HEK293 (cell line): Measurements from ENCODE around the gene TNFRSF21.

Source experiments
- CTCF ChIA-PET: fragments of 350-600 bp; formaldehyde crosslinking; extraction: SDS; loops from one replicate; lab custom pipeline; 2021; ENCODE audit warnings: antibody characterized with exemption; lab: Yijun Ruan, JAX
- POLR2A ChIA-PET: fragments of 300-600 bp; formaldehyde crosslinking; extraction: SDS; loops from one replicate; lab custom pipeline; 2020; ENCODE audit warnings: antibody characterized with exemption, inconsistent platforms; lab: Yijun Ruan, JAX
- H3K27ac ChIP-seq: fragments of 200-500 bp; sonication (Bioruptor generic); 2 replicates; pipeline ENCODE4 v1.5.1; 2014; ENCODE audit warnings: low read depth, low read length, control low read depth, inconsistent platforms; ENCODE audit errors: extremely low read depth
- H3K36me3 ChIP-seq, 2 experiments: fragments of 200-500 bp in 1 of 2; sonication (Bioruptor generic) in 1 of 2; 1 replicate in 1 of 2; 2 replicates in 1 of 2; pipeline ENCODE4 v1.5.1; 2014 to 2017; ENCODE audit warnings: inconsistent platforms in 2 of 2, low read length in 2 of 2; ENCODE audit not compliant: control insufficient read depth in 2 of 2, insufficient read depth in 1 of 2
- H3K4me1 ChIP-seq: fragments of 200-500 bp; sonication (Bioruptor generic); 2 replicates; pipeline ENCODE4 v1.5.1; 2014; ENCODE audit warnings: mild to moderate bottlenecking, low read length, inconsistent platforms; ENCODE audit not compliant: control insufficient read depth, insufficient read depth
- H3K4me3 ChIP-seq: 2 replicates; pipeline ENCODE4 v1.5.1; 2011; ENCODE audit warnings: low read depth, mild to moderate bottlenecking, control low read depth, low read length, moderate library complexity
- H3K9me3 ChIP-seq: fragments of 200-500 bp; sonication (Bioruptor generic); 2 replicates; pipeline ENCODE4 v1.5.1; 2014; ENCODE audit warnings: low read depth, low read length, inconsistent platforms; ENCODE audit not compliant: control insufficient read depth, insufficient read depth
- HOXD13 ChIP-seq: sonication (generic); formaldehyde crosslinking; IDR thresholded peaks from 2 replicates; pipeline ENCODE4 v1.8.0; 2022; ENCODE audit warnings: missing genetic modification reagents, borderline replicate concordance
- OVOL3 ChIP-seq: fragments of 450-650 bp; formaldehyde crosslinking; IDR thresholded peaks from 2 replicates; pipeline ENCODE4 v1.5.1; 2016; ENCODE audit warnings: missing biosample characterization, missing genetic modification characterization
- SP2 ChIP-seq: fragments of 450-650 bp; formaldehyde crosslinking; IDR thresholded peaks from 2 replicates; pipeline ENCODE4 v1.5.1; 2016; ENCODE audit warnings: missing biosample characterization, missing genetic modification characterization
- SP7 ChIP-seq: fragments of 450-650 bp; formaldehyde crosslinking; IDR thresholded peaks from 2 replicates; pipeline ENCODE4 v1.5.1; 2016; ENCODE audit warnings: missing biosample characterization, missing genetic modification characterization
- ZBTB17 ChIP-seq: fragments of 450-650 bp; formaldehyde crosslinking; IDR thresholded peaks from 2 replicates; pipeline ENCODE4 v1.5.1; 2016; ENCODE audit warnings: missing biosample characterization, missing genetic modification characterization
- ZFP69B ChIP-seq: fragments of 450-650 bp; formaldehyde crosslinking; IDR thresholded peaks from 2 replicates; pipeline ENCODE4 v1.5.1; 2016; ENCODE audit warnings: missing biosample characterization, missing genetic modification characterization
- ZIC2 ChIP-seq: fragments of 450-650 bp; formaldehyde crosslinking; IDR thresholded peaks from 2 replicates; pipeline ENCODE4 v1.5.1; 2016; ENCODE audit warnings: missing biosample characterization, missing genetic modification characterization
- ZNF324 ChIP-seq: fragments of 450-650 bp; formaldehyde crosslinking; IDR thresholded peaks from 2 replicates; pipeline ENCODE4 v1.5.1; 2016; ENCODE audit warnings: missing biosample characterization, missing genetic modification characterization
- ZNF335 ChIP-seq: fragments of 450-650 bp; formaldehyde crosslinking; conservative IDR thresholded peaks from 2 replicates; pipeline ENCODE4 v1.5.1; 2016; ENCODE audit warnings: missing biosample characterization, missing genetic modification characterization
- ZNF433 ChIP-seq: fragments of 450-650 bp; formaldehyde crosslinking; IDR thresholded peaks from 2 replicates; pipeline ENCODE4 v1.5.1; 2016; ENCODE audit warnings: missing biosample characterization, missing genetic modification characterization, low read depth
- ZNF600 ChIP-seq: fragments of 450-650 bp; formaldehyde crosslinking; IDR thresholded peaks from 2 replicates; pipeline ENCODE4 v1.5.1; 2016; ENCODE audit warnings: missing biosample characterization, missing genetic modification characterization
- ZNF626 ChIP-seq: fragments of 450-650 bp; sonication (Bioruptor Pico); formaldehyde crosslinking; IDR thresholded peaks from 2 replicates; pipeline ENCODE4 v1.5.1; 2018; ENCODE audit warnings: missing biosample characterization, missing genetic modification characterization, inconsistent platforms
- ZNF660 ChIP-seq: fragments of 450-650 bp; IDR thresholded peaks from 2 replicates; pipeline ENCODE4 v1.5.1; 2018; ENCODE audit warnings: missing biosample characterization, mild to moderate bottlenecking, missing genetic modification characterization
- ZSCAN23 ChIP-seq: fragments of 450-650 bp; formaldehyde crosslinking; IDR thresholded peaks from 2 replicates; pipeline ENCODE4 v1.5.1; 2016; ENCODE audit warnings: missing biosample characterization, missing genetic modification characterization
- ZSCAN30 ChIP-seq: fragments of 450-650 bp; IDR thresholded peaks from 2 replicates; pipeline ENCODE4 v1.5.1; 2018; ENCODE audit warnings: missing biosample characterization, mild to moderate bottlenecking, missing genetic modification characterization, moderate library complexity
- TF ChIP-seq, protein P1 (sequence below): fragments of 450-650 bp; formaldehyde crosslinking; IDR thresholded peaks from 2 replicates; pipeline ENCODE4 v1.5.1; 2016; ENCODE audit warnings: missing biosample characterization, missing genetic modification characterization
- TF ChIP-seq, protein P2 (sequence below): fragments of 450-650 bp; formaldehyde crosslinking; IDR thresholded peaks from 2 replicates; pipeline ENCODE4 v1.5.1; 2016; ENCODE audit warnings: missing biosample characterization, missing genetic modification characterization
- TF ChIP-seq, protein P3 (sequence below): fragments of 450-650 bp; formaldehyde crosslinking; conservative IDR thresholded peaks from 2 replicates; pipeline ENCODE4 v1.5.1; 2016; ENCODE audit warnings: low read depth, missing biosample characterization, missing genetic modification characterization
- TF ChIP-seq, protein P4 (sequence below): fragments of 450-650 bp; formaldehyde crosslinking; IDR thresholded peaks from 2 replicates; pipeline ENCODE4 v1.5.1; 2017; ENCODE audit warnings: missing biosample characterization, missing genetic modification characterization
- TF ChIP-seq, protein P5 (sequence below): fragments of 450-650 bp; formaldehyde crosslinking; IDR thresholded peaks from 2 replicates; pipeline ENCODE4 v1.5.1; 2017; ENCODE audit warnings: missing biosample characterization, missing genetic modification characterization

TNFRSF21 gene, protein sequence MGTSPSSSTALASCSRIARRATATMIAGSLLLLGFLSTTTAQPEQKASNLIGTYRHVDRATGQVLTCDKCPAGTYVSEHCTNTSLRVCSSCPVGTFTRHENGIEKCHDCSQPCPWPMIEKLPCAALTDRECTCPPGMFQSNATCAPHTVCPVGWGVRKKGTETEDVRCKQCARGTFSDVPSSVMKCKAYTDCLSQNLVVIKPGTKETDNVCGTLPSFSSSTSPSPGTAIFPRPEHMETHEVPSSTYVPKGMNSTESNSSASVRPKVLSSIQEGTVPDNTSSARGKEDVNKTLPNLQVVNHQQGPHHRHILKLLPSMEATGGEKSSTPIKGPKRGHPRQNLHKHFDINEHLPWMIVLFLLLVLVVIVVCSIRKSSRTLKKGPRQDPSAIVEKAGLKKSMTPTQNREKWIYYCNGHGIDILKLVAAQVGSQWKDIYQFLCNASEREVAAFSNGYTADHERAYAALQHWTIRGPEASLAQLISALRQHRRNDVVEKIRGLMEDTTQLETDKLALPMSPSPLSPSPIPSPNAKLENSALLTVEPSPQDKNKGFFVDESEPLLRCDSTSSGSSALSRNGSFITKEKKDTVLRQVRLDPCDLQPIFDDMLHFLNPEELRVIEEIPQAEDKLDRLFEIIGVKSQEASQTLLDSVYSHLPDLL

DNA sequence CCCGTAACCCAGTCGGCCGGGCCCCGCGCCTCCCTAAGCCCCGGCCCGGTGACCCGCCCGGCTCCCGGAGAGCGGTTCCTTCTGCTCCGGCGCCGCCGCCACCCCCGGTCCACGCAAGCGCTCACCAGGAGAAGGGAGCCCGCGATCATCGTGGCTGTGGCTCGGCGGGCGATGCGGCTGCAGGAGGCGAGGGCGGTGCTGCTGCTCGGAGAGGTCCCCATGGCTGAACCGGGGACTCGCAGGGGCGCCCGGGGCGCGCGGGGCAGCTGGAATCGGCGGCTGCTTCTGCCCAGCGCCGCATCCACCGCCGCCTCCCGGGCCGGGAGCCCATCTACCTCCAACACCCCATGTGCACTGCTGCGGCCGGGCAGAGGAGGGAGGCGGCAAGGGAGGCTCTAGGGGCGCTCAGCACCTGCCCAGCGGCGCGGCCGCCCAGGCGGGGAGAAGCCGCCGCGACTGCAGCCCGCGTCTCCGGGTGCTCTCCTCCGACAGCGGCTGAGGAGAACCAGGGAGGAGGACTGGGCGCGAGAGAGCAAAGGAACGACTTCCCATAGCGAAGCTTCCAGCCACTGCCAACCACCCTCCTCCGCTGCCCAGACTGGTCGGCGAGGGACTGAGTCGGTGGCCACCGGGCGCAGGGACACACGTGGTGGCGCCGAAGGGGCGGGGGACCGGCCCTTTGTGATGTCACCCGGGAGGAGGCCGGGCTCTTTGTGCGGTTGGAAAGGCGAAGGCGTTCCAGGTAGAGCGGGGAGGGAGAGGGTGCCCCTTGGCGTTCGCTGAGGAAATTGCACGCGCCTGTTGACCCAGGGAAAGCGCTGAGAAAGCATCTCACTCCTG is at the start of gene TNFRSF21:
TNFRSF21 (minus strand) TSS at position 615 of the 840 bp plus-strand sequence; CDS start at position 221, 394 bp downstream.
- peak within 1 kb of the TSS; percentile 84 for H3K4me3 ChIP-seq
- peak within 1 kb of the TSS; percentile 85 for H3K27ac ChIP-seq
- CTCF ChIA-PET, result interaction anchor here (0.5 to 16.8 kb wide), 20 partner anchors 9 to 471 kb away, joined by 3 to 230 read pairs (median 3); no protein-coding TSS in a partner anchor
- POLR2A ChIA-PET, result interaction anchor here (0.9 to 1.9 kb wide), 6 partner anchors 19 to 216 kb away, joined by 3 to 11 read pairs (median 3); partner anchors contain the start of gene CD2AP
- H3K9me3 ChIP-seq, result no peaks in the 10 kb centered on the region
- peaks cover 8% of the 10 kb centered on the region for H3K4me1 ChIP-seq
- H3K36me3 ChIP-seq, result no peaks in the 10 kb centered on the region
- TF ChIP-seq ZNF660 (tag by site-specific recombination) (peak; percentile 66), ZNF626 (no peak), ZNF324 (tag by site-specific recombination) (0 out of 2 replicates have a peak, but pooled peaks have one; percentile 31), ZNF335 (tag by site-specific recombination) (peak; percentile 77), SP2 (tag by site-specific recombination) (peak; percentile 36; the same call in 1 of the 2 replicates), ZNF600 (tag by site-specific recombination) (peak; percentile 75; the same call in 1 of the 2 replicates), OVOL3 (tag by site-specific recombination) (no peak), SP7 (tag by site-specific recombination) (peak; percentile 69), HOXD13 (0 out of 2 replicates have a peak, but pooled peaks have one; percentile 50), ZFP69B (tag by site-specific recombination) (peak; percentile 62), ZSCAN23 (tag by site-specific recombination) (0 out of 2 replicates have a peak, but pooled peaks have one; percentile 24), ZNF433 (tag by site-specific recombination) (no peak), ZIC2 (peak; percentile 63; the same call in 1 of the 2 replicates), ZSCAN30 (tag by site-specific recombination) (peak; percentile 60; the same call in 1 of the 2 replicates), ZBTB17 (tag by site-specific recombination) (peak; percentile 58; the same call in 1 of the 2 replicates)
- TF ChIP-seq, protein P1, sequence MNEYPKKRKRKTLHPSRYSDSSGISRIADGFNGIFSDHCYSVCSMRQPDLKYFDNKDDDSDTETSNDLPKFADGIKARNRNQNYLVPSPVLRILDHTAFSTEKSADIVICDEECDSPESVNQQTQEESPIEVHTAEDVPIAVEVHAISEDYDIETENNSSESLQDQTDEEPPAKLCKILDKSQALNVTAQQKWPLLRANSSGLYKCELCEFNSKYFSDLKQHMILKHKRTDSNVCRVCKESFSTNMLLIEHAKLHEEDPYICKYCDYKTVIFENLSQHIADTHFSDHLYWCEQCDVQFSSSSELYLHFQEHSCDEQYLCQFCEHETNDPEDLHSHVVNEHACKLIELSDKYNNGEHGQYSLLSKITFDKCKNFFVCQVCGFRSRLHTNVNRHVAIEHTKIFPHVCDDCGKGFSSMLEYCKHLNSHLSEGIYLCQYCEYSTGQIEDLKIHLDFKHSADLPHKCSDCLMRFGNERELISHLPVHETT (tag by site-specific recombination), result peak; percentile 83
- TF ChIP-seq, protein P2, sequence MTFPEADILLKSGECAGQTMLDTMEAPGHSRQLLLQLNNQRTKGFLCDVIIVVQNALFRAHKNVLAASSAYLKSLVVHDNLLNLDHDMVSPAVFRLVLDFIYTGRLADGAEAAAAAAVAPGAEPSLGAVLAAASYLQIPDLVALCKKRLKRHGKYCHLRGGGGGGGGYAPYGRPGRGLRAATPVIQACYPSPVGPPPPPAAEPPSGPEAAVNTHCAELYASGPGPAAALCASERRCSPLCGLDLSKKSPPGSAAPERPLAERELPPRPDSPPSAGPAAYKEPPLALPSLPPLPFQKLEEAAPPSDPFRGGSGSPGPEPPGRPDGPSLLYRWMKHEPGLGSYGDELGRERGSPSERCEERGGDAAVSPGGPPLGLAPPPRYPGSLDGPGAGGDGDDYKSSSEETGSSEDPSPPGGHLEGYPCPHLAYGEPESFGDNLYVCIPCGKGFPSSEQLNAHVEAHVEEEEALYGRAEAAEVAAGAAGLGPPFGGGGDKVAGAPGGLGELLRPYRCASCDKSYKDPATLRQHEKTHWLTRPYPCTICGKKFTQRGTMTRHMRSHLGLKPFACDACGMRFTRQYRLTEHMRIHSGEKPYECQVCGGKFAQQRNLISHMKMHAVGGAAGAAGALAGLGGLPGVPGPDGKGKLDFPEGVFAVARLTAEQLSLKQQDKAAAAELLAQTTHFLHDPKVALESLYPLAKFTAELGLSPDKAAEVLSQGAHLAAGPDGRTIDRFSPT (tag by site-specific recombination), result peak; percentile 85
- TF ChIP-seq, protein P3, sequence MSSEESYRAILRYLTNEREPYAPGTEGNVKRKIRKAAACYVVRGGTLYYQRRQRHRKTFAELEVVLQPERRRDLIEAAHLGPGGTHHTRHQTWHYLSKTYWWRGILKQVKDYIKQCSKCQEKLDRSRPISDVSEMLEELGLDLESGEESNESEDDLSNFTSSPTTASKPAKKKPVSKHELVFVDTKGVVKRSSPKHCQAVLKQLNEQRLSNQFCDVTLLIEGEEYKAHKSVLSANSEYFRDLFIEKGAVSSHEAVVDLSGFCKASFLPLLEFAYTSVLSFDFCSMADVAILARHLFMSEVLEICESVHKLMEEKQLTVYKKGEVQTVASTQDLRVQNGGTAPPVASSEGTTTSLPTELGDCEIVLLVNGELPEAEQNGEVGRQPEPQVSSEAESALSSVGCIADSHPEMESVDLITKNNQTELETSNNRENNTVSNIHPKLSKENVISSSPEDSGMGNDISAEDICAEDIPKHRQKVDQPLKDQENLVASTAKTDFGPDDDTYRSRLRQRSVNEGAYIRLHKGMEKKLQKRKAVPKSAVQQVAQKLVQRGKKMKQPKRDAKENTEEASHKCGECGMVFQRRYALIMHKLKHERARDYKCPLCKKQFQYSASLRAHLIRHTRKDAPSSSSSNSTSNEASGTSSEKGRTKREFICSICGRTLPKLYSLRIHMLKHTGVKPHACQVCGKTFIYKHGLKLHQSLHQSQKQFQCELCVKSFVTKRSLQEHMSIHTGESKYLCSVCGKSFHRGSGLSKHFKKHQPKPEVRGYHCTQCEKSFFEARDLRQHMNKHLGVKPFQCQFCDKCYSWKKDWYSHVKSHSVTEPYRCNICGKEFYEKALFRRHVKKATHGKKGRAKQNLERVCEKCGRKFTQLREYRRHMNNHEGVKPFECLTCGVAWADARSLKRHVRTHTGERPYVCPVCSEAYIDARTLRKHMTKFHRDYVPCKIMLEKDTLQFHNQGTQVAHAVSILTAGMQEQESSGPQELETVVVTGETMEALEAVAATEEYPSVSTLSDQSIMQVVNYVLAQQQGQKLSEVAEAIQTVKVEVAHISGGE (tag by site-specific recombination), result no peak; the same call in 1 of the 2 replicates
- TF ChIP-seq, protein P4, sequence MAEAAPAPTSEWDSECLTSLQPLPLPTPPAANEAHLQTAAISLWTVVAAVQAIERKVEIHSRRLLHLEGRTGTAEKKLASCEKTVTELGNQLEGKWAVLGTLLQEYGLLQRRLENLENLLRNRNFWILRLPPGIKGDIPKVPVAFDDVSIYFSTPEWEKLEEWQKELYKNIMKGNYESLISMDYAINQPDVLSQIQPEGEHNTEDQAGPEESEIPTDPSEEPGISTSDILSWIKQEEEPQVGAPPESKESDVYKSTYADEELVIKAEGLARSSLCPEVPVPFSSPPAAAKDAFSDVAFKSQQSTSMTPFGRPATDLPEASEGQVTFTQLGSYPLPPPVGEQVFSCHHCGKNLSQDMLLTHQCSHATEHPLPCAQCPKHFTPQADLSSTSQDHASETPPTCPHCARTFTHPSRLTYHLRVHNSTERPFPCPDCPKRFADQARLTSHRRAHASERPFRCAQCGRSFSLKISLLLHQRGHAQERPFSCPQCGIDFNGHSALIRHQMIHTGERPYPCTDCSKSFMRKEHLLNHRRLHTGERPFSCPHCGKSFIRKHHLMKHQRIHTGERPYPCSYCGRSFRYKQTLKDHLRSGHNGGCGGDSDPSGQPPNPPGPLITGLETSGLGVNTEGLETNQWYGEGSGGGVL (tag by site-specific recombination), result 0 out of 2 replicates have a peak, but pooled peaks have one; percentile 32
- TF ChIP-seq, protein P5, sequence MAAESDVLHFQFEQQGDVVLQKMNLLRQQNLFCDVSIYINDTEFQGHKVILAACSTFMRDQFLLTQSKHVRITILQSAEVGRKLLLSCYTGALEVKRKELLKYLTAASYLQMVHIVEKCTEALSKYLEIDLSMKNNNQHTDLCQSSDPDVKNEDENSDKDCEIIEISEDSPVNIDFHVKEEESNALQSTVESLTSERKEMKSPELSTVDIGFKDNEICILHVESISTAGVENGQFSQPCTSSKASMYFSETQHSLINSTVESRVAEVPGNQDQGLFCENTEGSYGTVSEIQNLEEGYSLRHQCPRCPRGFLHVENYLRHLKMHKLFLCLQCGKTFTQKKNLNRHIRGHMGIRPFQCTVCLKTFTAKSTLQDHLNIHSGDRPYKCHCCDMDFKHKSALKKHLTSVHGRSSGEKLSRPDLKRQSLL (tag by site-specific recombination), result no peak
